C4-2B (cell line): ENCODE measurements around the gene CNOT3.

Experiments used
- ZFX ChIP-seq: fragments of 450-650 bp; IDR thresholded peaks from 2 replicates; pipeline ENCODE4 v1.6.1; 2017
- TF ChIP-seq, protein P1 (sequence below): fragments of 450-650 bp; conservative IDR thresholded peaks from 2 replicates; pipeline ENCODE4 v1.5.1; 2017; ENCODE audit warnings: mild to moderate bottlenecking

DNA sequence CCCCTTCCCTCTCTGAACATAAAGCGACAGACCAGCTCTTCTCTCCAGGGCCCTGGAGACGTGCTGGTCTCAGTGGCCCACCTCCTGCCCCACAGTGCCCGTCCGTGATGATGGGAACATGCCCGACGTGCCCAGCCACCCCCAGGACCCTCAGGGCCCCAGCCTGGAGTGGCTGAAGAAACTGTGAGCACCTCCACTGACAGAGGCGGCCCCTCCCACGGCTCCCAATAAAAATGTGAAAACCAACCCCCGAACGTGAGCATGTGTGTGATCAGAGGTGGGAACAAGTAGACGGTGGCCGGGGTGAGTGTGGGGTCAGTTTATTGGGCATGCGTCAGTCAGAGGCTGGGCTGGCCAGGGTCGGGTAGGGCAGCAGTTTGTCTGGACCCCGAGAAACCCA, 30.8 kb upstream of the CNOT3 start:
- TF ChIP-seq, protein P1, sequence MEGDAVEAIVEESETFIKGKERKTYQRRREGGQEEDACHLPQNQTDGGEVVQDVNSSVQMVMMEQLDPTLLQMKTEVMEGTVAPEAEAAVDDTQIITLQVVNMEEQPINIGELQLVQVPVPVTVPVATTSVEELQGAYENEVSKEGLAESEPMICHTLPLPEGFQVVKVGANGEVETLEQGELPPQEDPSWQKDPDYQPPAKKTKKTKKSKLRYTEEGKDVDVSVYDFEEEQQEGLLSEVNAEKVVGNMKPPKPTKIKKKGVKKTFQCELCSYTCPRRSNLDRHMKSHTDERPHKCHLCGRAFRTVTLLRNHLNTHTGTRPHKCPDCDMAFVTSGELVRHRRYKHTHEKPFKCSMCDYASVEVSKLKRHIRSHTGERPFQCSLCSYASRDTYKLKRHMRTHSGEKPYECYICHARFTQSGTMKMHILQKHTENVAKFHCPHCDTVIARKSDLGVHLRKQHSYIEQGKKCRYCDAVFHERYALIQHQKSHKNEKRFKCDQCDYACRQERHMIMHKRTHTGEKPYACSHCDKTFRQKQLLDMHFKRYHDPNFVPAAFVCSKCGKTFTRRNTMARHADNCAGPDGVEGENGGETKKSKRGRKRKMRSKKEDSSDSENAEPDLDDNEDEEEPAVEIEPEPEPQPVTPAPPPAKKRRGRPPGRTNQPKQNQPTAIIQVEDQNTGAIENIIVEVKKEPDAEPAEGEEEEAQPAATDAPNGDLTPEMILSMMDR = no peak
- TF ChIP-seq ZFX = no peak
